Endodermal cell (in vitro differentiated cells): ENCODE results near the gene UGT1A4. TPM values are rescaled to one million over a fixed set of nuclear protein-coding genes. Genes with fewer than 3 reads are reported as not detected.

Experiments
- DNase-seq: peaks from one replicate; pipeline ENCODE4 v3.0.0-alpha.2; 2017
- H3K27ac ChIP-seq: 2 replicates; pipeline ENCODE4 v1.5.1; 2013; ENCODE audit warnings: mild to moderate bottlenecking, low read depth, low read length, moderate library complexity
- H3K27me3 ChIP-seq: 2 replicates; pipeline ENCODE4 v1.6.1; 2013; ENCODE audit warnings: mild to moderate bottlenecking, low read length, moderate library complexity; ENCODE audit not compliant: insufficient read depth, control insufficient read depth, poor library complexity, severe bottlenecking
- H3K36me3 ChIP-seq: 2 replicates; pipeline ENCODE4 v1.7.0; 2013; ENCODE audit warnings: mild to moderate bottlenecking, low read length, moderate library complexity; ENCODE audit not compliant: control insufficient read depth, insufficient read depth
- H3K4me1 ChIP-seq: one replicate; pipeline ENCODE4 v1.7.0; 2013; ENCODE audit warnings: low read length; ENCODE audit not compliant: control insufficient read depth, insufficient read depth
- H3K4me3 ChIP-seq: 2 replicates; pipeline ENCODE4 v1.5.1; 2013; ENCODE audit warnings: mild to moderate bottlenecking, low read length, moderate library complexity
- H3K9ac ChIP-seq: 2 replicates; pipeline ENCODE4 v1.6.1; 2013; ENCODE audit warnings: mild to moderate bottlenecking, low read length, moderate library complexity; ENCODE audit not compliant: poor library complexity, severe bottlenecking; ENCODE audit errors: extremely low read depth
- H3K9me3 ChIP-seq: 2 replicates; pipeline ENCODE4 v1.6.1; 2013; ENCODE audit warnings: mild to moderate bottlenecking, low read length, moderate library complexity; ENCODE audit not compliant: control insufficient read depth
- H3K27ac Mint-ChIP-seq: 2 replicates; pipeline ENCODE4 v1.8.0; 2020; ENCODE audit warnings: mixed read lengths
- H3K27me3 Mint-ChIP-seq: 2 replicates; pipeline ENCODE4 v1.8.0; 2021; ENCODE audit warnings: mild to moderate bottlenecking, mixed read lengths; ENCODE audit not compliant: insufficient read depth
- H3K36me3 Mint-ChIP-seq: 2 replicates; pipeline ENCODE4 v1.8.0; 2020; ENCODE audit warnings: low read depth, mixed read lengths
- H3K4me1 Mint-ChIP-seq: 2 replicates; pipeline ENCODE4 v1.8.0; 2020; ENCODE audit warnings: mixed read lengths
- H3K4me3 Mint-ChIP-seq: 2 replicates; pipeline ENCODE4 v1.8.0; 2020; ENCODE audit warnings: mild to moderate bottlenecking, moderate library complexity, mixed read lengths
- H3K9me3 Mint-ChIP-seq: 2 replicates; pipeline ENCODE4 v1.8.0; 2020; ENCODE audit warnings: mild to moderate bottlenecking, mixed read lengths
- WGBS, 2 experiments: methylation state at CpG; one replicate each; pipeline versions ENCODE4 v1.1.5 to v1.1.7; 2013; ENCODE audit warnings: missing lambda C conversion rate in 2 of 2, mixed read lengths in 1 of 2; ENCODE audit not compliant: insufficient coverage in 1 of 2, insufficient read length in 1 of 2; 5-methylcytosine and 5-hydroxymethylcytosine counted together
- total RNA-seq, 2 donors: library from RNA; stranded (reverse); fragmentation: NEBNext Ultra II Directional in 1 of 2; extraction: Animal tissue kit (Norgen Biotek cat#: 25700) in 1 of 2; gene quantifications; 2 replicates in 1 of 2; 3 replicates in 1 of 2; pipeline ENCODE4 v1.2.1, GENCODE V29; 2021
- TF ChIP-seq, protein P1 (sequence below): fragments of 200-600 bp; sonication (generic); conservative IDR thresholded peaks from 2 replicates; pipeline ENCODE4 v1.5.0; 2021; ENCODE audit warnings: antibody characterized with exemption, mild to moderate bottlenecking

The UGT1A4 gene
- total RNA-seq, 2 donors from 2014 or later, result not detected

DNA sequence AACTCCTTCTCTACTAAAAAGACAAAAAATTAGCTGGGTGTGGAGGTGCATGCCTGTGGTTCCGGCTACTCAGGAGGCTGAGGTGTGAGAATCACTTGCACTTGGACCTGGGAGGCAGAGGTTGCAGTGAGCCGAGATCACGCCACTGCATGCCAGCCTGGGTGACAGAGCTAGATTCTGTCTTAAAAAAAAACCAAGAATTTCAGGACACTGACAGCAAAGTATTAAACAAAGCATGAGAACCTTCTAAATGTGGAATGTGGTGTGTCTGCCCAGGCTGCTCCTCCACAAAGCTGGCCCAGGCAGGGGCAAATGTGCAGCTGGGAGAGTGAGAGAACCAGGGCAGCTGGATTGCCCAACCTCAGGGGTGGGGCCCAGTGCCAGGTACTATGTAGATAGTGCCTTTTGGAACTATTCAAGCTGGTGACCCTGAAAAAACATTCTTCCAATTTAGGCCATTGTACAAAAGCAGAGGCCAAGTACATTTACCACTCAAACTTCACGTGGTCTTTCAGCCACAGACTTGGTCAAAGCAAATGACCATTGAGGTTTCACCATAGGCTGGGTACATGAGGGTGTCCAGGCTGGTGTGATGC lies 12.5 kb upstream of the UGT1A4 start:
- Histone ChIP-seq H3K4me3 (no peak overlapping the region), H3K36me3 (no peaks in the 10 kb centered on the region), H3K4me1 (no peaks in the 10 kb centered on the region), H3K9me3 (no peaks in the 10 kb centered on the region), H3K27me3 (no peaks in the 10 kb centered on the region), H3K27ac (no peak overlapping the region), H3K9ac (no peak overlapping the region)
- H3K27me3 Mint-ChIP-seq, result peaks cover 1% of the 10 kb centered on the region
- TF ChIP-seq, protein P1, sequence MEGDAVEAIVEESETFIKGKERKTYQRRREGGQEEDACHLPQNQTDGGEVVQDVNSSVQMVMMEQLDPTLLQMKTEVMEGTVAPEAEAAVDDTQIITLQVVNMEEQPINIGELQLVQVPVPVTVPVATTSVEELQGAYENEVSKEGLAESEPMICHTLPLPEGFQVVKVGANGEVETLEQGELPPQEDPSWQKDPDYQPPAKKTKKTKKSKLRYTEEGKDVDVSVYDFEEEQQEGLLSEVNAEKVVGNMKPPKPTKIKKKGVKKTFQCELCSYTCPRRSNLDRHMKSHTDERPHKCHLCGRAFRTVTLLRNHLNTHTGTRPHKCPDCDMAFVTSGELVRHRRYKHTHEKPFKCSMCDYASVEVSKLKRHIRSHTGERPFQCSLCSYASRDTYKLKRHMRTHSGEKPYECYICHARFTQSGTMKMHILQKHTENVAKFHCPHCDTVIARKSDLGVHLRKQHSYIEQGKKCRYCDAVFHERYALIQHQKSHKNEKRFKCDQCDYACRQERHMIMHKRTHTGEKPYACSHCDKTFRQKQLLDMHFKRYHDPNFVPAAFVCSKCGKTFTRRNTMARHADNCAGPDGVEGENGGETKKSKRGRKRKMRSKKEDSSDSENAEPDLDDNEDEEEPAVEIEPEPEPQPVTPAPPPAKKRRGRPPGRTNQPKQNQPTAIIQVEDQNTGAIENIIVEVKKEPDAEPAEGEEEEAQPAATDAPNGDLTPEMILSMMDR, result no peak
- WGBS, 2 experiments, result 73 to 75% methylated on average over 4 of the region's 4 CpGs
- peaks cover 18% of the 10 kb centered on the region for H3K4me1 Mint-ChIP-seq
- H3K36me3 Mint-ChIP-seq, result no peaks in the 10 kb centered on the region
- peaks cover 3% of the 10 kb centered on the region for H3K9me3 Mint-ChIP-seq
- DNase-seq, result no peak
- H3K27ac Mint-ChIP-seq, result no peak overlapping the region
- no peak overlapping the region for H3K4me3 Mint-ChIP-seq

DNA sequence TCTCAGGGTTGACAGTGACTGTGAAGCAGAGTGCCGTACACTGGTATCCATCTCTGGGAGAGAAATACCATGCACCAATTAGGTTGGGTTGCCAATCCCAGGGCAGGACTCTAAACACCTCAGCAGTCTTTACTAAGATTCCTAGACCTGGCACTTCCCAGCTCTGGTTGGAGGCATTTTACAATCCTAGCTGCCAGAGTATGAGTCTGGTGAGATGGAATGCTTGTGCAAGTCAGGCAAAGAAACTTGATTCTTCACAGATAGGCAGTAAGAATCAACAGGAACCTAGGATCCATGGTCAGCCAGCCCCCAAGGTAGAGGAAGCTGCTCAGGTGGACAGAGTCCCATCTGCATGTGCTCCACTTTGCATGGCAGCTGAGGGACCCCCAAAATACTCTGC lies 11.8 kb upstream of the UGT1A4 start:
- H3K27me3 ChIP-seq, result no peaks in the 10 kb centered on the region
- H3K36me3 ChIP-seq, result no peaks in the 10 kb centered on the region
- no peaks in the 10 kb centered on the region for H3K4me1 ChIP-seq
- Mint-ChIP-seq H3K36me3 (no peaks in the 10 kb centered on the region), H3K27ac (no peak overlapping the region), H3K4me3 (no peak overlapping the region), H3K9me3 (no peaks in the 10 kb centered on the region), H3K4me1 (peaks cover 18% of the 10 kb centered on the region), H3K27me3 (no peaks in the 10 kb centered on the region)
- H3K9me3 ChIP-seq, result no peaks in the 10 kb centered on the region
- H3K4me3 ChIP-seq, result no peak overlapping the region
- WGBS, 2 experiments, result 71% methylated on average over 1 of the region's 1 CpG; no CpG with 5 or more reads in 1 of the 2 experiments
- TF ChIP-seq, protein P1, result no peak
- no peak overlapping the region for H3K27ac ChIP-seq
- no peak for DNase-seq
- no peak overlapping the region for H3K9ac ChIP-seq

DNA sequence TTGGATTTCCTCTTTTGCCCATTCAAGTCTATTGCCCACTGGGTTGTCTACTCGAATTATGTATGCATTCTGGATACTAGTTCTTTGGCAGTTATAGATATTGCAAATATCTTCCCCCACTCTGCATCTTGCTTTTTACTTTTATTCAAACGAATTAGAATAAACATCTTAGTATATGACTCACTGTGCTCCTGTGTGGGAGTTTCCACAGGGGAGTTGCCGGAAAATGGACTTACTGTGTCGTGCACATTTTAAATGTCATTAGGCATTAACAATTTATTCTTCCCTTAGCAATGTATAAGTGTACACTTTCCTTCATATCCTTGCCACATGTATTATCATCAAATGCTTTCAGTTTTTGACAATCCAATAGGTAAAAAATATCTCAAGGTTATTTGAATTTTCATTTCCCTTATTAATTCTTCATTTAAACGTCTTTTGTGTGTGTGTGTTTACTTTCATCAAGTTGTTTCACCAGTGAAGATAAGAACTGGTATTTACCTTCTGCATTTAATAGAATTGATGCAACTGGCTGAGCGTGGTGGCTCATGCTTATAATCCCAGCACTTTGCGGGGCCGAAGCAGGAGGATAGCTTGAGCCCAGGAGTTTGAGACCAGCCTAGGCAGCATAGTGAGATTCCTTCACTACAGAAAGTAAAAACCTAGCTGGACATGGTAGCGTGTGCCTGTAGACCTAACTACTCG lies 10.4 kb upstream of the UGT1A4 start:
- H3K4me3 ChIP-seq, result no peak overlapping the region
- Mint-ChIP-seq H3K9me3 (no peaks in the 10 kb centered on the region), H3K4me1 (peaks cover 5% of the 10 kb centered on the region), H3K27me3 (no peaks in the 10 kb centered on the region), H3K36me3 (no peaks in the 10 kb centered on the region), H3K4me3 (no peak overlapping the region), H3K27ac (no peak overlapping the region)
- no peaks in the 10 kb centered on the region for H3K9me3 ChIP-seq
- no peak for DNase-seq
- no peaks in the 10 kb centered on the region for H3K36me3 ChIP-seq
- no peaks in the 10 kb centered on the region for H3K27me3 ChIP-seq
- 89 to 92% methylated on average over 8 to 9 of the region's 10 CpGs for WGBS, 2 experiments
- TF ChIP-seq, protein P1, result no peak
- no peaks in the 10 kb centered on the region for H3K4me1 ChIP-seq
- no peak overlapping the region for H3K9ac ChIP-seq
- no peak overlapping the region for H3K27ac ChIP-seq
